GM18867 (cell line): ENCODE results near the gene RHOXF2.
A peak's percentile ranks its signal among the peaks of the same experiment; 100 is the strongest.
"Not testable (repeated sequence)": the region's sequence is repeated elsewhere in the genome, so short reads cannot be mapped to it uniquely, and the experiment has no call there.

Experiments used
- ATAC-seq: cut with Tn5 transposase; IDR thresholded peaks from one replicate; pipeline ENCODE4 v1.9.1; 2021; ENCODE audit warnings: mild to moderate bottlenecking, moderate library complexity; ENCODE audit not compliant: unreplicated experiment

The RHOXF2 gene

GRCh38 chrX:120196626-120197283 lies 38.3 kb downstream of the RHOXF2 start:
- not testable (repeated sequence) for ATAC-seq

GRCh38 chrX:120200851-120201250 lies 42.4 kb downstream of the RHOXF2 start:
- ATAC-seq = no peak

DNA sequence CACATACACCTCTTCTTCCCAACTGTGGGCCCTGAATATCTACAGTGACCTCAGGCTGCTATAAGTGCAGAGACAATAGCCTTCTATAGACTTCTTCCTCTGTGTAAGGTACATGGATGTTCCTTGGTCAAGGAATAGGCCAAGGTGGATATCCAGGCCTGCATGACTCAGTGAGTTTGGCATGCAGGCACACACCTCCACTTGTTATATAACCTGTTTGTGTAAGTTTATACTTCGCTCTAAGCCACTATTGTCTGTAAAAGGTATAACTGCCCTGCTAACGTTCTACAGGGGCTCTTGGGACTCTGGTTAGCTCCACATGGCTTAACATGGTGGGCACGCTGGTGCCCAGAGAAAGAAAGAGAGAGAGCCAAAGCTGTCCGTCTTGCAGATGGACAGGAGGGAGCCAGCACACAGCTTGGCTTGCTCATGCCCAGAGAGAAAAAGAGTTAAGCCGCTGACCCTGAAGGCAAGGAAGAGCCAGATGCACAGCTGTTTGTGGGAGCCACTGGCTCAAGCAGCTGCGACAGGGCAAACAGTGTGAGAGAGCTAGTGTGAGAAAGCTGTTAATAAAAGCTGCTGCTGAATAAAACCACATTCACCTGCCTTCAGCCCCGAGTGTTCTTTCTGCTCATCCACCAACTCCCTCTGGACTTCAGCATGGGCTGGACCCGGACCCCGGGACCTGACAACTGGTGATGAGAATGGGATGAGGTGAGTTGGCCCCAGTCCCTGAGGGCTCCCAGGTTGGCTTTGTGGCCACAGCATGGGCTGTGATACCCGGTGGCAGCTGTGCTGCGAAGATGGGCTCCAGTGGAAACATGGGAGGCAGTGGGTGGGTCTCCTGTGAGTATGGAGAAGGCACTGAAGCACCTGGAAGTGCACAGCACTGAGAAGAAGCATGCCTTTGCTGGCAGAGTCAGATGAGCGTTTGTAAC lies 47.7 kb downstream of the RHOXF2 start:
- ATAC-seq = no peak

GRCh38 chrX:120207009-120207605 lies 48.7 kb downstream of the RHOXF2 start:
- ATAC-seq = no peak

- peak; percentile 82 for ATAC-seq
Measured at GRCh38 chrX:120213438-120214265, 55.2 kb downstream of the RHOXF2 start.
